Glutamatergic neuron (in vitro differentiated cells): Measurements from ENCODE around the gene TRIM14. TPM values are rescaled to one million over a fixed set of nuclear protein-coding genes. Genes with fewer than 3 reads are reported as not detected.

Source experiments
- DNase-seq: peaks from one replicate; pipeline ENCODE4 v3.0.0; 2022
- H3K27ac Mint-ChIP-seq: one replicate; pipeline ENCODE4 v1.8.0; 2020; ENCODE audit warnings: mild to moderate bottlenecking, mixed read lengths, inconsistent platforms; ENCODE audit not compliant: unreplicated experiment
- H3K27me3 Mint-ChIP-seq: one replicate; pipeline ENCODE4 v1.8.0; 2020; ENCODE audit warnings: mild to moderate bottlenecking, moderate library complexity, mixed read lengths, inconsistent platforms; ENCODE audit not compliant: unreplicated experiment
- H3K36me3 Mint-ChIP-seq: one replicate; pipeline ENCODE4 v1.8.0; 2020; ENCODE audit warnings: mild to moderate bottlenecking, mixed read lengths, inconsistent platforms; ENCODE audit not compliant: unreplicated experiment
- H3K4me1 Mint-ChIP-seq: one replicate; pipeline ENCODE4 v1.8.0; 2020; ENCODE audit warnings: mild to moderate bottlenecking, low read depth, mixed read lengths, inconsistent platforms; ENCODE audit not compliant: unreplicated experiment
- H3K4me3 Mint-ChIP-seq: one replicate; pipeline ENCODE4 v1.8.0; 2020; ENCODE audit warnings: mild to moderate bottlenecking, mixed read lengths, inconsistent platforms; ENCODE audit not compliant: unreplicated experiment
- H3K9me3 Mint-ChIP-seq: one replicate; pipeline ENCODE4 v1.8.0; 2020; ENCODE audit warnings: mild to moderate bottlenecking, moderate library complexity, mixed read lengths, inconsistent platforms; ENCODE audit not compliant: unreplicated experiment
- long read RNA-seq: library from polyadenylated mRNA; unstranded; transcript quantifications from one replicate; pipeline ENCODE4 v2.0.0, GENCODE V29; 2020; ENCODE audit not compliant: unreplicated experiment
- total RNA-seq: library from RNA; stranded (reverse); fragmentation: NEBNext Ultra II Directional; extraction: Animal tissue kit (Norgen Biotek cat#: 25700); gene quantifications from one replicate; pipeline ENCODE4 v1.2.1, GENCODE V29; 2021; ENCODE audit not compliant: unreplicated experiment
- TF ChIP-seq, protein P1 (sequence below): fragments of 200-600 bp; sonication (generic); IDR thresholded peaks from one replicate; pipeline ENCODE4 v1.5.0; 2021; ENCODE audit not compliant: partially characterized antibody, unreplicated experiment

TRIM14 gene
- total RNA-seq = 0.71 TPM
- long read RNA-seq, partial matches to known transcripts = 1 of 2 reads
- long read RNA-seq, other reads (novel, unspliced or antisense) = 1 of 2 reads

DNA sequence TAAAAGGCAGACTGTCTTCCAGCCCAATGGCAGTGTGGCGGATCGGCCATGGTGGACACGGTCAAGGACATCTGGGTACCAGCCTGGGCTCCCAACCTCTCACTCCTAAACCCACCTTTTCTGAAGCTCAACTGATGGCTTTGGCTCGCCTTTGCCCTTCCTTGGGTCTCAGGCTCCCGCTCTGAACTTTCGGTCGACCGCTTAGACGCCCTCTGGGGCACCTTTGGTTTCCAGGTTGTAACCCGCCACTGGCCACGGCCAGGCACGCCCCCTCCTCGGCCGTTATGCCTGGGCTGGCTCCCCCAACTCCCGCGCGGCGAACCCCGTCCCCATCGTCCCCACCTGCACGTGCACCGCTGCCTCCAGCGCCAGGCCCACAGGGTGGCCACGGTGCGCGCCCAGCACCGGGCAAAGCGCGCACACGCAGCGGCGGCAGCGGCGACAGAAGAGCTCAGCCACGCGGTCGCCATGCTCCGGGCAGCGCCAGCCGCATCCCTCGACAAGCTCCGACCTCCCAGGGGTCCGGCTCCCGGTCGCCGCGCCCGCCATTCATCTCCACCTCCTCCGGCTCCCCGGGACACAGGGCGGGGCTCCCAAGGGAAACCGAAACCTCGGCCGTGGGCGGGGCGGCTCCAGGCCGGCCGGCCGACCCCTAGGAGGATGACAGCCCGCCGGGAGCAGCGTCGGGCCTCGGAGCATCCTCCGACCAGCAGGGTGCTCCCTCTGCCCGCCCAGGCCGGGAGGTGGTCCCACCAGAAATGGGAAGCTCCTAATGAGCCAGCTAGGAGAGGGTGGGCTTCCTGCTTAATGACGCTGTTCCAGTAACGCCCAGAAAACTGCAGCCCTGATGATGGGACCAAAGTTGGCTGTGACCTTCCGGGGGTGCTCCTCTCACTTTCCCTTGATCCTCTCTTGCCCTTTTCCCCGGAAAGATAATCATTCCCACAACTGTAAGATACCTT, at the start of gene TRIM14:
Gene TRIM14, minus strand, starts transcription at position 583 of the 962 bp plus-strand sequence. Its CDS starts 34 bp downstream, at position 549.
- Mint-ChIP-seq H3K27ac (no peak within 1 kb of the TSS), H3K36me3 (no peaks in the 10 kb centered on the region), H3K4me1 (peaks cover 2% of the 10 kb centered on the region), H3K4me3 (peak within 1 kb of the TSS; percentile 76), H3K27me3 (peaks cover 3% of the 10 kb centered on the region), H3K9me3 (no peaks in the 10 kb centered on the region)
- DNase-seq = peak; percentile 60
- TF ChIP-seq, protein P1, sequence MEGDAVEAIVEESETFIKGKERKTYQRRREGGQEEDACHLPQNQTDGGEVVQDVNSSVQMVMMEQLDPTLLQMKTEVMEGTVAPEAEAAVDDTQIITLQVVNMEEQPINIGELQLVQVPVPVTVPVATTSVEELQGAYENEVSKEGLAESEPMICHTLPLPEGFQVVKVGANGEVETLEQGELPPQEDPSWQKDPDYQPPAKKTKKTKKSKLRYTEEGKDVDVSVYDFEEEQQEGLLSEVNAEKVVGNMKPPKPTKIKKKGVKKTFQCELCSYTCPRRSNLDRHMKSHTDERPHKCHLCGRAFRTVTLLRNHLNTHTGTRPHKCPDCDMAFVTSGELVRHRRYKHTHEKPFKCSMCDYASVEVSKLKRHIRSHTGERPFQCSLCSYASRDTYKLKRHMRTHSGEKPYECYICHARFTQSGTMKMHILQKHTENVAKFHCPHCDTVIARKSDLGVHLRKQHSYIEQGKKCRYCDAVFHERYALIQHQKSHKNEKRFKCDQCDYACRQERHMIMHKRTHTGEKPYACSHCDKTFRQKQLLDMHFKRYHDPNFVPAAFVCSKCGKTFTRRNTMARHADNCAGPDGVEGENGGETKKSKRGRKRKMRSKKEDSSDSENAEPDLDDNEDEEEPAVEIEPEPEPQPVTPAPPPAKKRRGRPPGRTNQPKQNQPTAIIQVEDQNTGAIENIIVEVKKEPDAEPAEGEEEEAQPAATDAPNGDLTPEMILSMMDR = no peak

DNA sequence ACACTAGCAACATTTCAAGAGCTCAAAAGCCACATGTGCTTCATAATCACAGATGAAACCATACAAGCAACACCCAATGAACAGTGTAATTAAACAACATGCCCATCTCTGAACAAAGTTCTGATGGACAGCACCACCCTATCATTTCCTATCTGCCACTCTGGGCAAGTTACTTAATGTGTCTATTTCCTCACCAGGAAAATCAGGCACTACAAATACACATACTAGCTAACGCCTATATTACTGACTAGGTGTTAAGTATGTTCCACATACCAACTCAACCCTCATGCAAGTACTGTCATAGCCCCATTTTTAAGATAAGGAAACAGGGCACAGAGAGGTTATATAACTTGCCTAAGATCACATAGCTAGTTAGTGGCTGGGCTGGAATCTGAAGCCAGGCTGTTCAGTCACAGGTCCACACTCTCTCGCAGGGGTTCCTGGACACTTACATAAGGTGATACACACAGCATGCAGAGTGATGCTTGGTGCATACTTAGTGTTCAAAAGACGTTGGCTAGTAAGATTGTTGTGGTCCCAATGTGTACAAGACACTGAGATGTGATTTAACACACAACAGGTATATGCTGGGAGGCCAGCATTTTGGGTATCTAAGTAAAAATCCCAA, 49.2 kb upstream of the TRIM14 start:
- Mint-ChIP-seq H3K27me3 (peaks cover 3% of the 10 kb centered on the region), H3K36me3 (no peaks in the 10 kb centered on the region), H3K27ac (peak overlapping the region; percentile 98), H3K4me3 (peak overlapping the region; percentile 46), H3K4me1 (peaks cover 51% of the 10 kb centered on the region), H3K9me3 (no peaks in the 10 kb centered on the region)
- no peak for DNase-seq
- TF ChIP-seq, protein P1 = no peak

- no peak overlapping the region for H3K27ac Mint-ChIP-seq
- no peaks in the 10 kb centered on the region for H3K36me3 Mint-ChIP-seq
- no peak overlapping the region for H3K4me3 Mint-ChIP-seq
- H3K9me3 Mint-ChIP-seq = no peaks in the 10 kb centered on the region
- peaks cover 34% of the 10 kb centered on the region for H3K4me1 Mint-ChIP-seq
- peaks cover 4% of the 10 kb centered on the region for H3K27me3 Mint-ChIP-seq
- no peak for DNase-seq
- TF ChIP-seq, protein P1 = no peak
Observed at GRCh38 chr9:98164912-98165311, 45.9 kb upstream of the TRIM14 start.

GRCh38 chr9:98162613-98163012, 43.6 kb upstream of the TRIM14 start:
- Mint-ChIP-seq H3K36me3 (no peaks in the 10 kb centered on the region), H3K4me1 (peaks cover 15% of the 10 kb centered on the region), H3K9me3 (no peaks in the 10 kb centered on the region), H3K4me3 (no peak overlapping the region), H3K27ac (no peak overlapping the region), H3K27me3 (peaks cover 4% of the 10 kb centered on the region)
- TF ChIP-seq, protein P1 = no peak
- no peak for DNase-seq
